GM12878 (cell line): ENCODE measurements around the gene ACCSL. TPM values are rescaled to one million over a fixed set of nuclear protein-coding genes. Genes with fewer than 3 reads are reported as not detected.

Experiments used
- CREM ChIP-seq: IDR thresholded peaks from 2 replicates; pipeline ENCODE4 v1.6.1; 2014; ENCODE audit warnings: antibody characterized with exemption, low read depth
- FOXM1 ChIP-seq: IDR thresholded peaks from 2 replicates; pipeline ENCODE4 v1.6.1; 2012; ENCODE audit warnings: low read depth, mild to moderate bottlenecking, inconsistent platforms, low read length, moderate library complexity
- RUNX3 ChIP-seq: IDR thresholded peaks from 2 replicates; pipeline ENCODE4 v1.6.1; 2012; ENCODE audit warnings: low read length, inconsistent platforms
- SMAD1 ChIP-seq: fragments of 450-650 bp; IDR thresholded peaks from 2 replicates; pipeline ENCODE4 v1.6.1; 2018; ENCODE audit warnings: mild to moderate bottlenecking, low read depth; ENCODE audit not compliant: partially characterized antibody
- SMC3 ChIP-seq: IDR thresholded peaks from 2 replicates; pipeline ENCODE4 v1.6.1; 2011; ENCODE audit warnings: low read length, improper control_type of control experiment, borderline replicate concordance
- ZSCAN29 ChIP-seq: fragments of 450-650 bp; IDR thresholded peaks from 2 replicates; pipeline ENCODE4 v1.6.1; 2017; ENCODE audit warnings: mild to moderate bottlenecking, moderate library complexity
- polyA plus RNA-seq, 11 experiments: library from polyadenylated mRNA; depleted of rRNA in 4 of 11; unstranded in 6 of 11; stranded (reverse) in 5 of 11; fragments of >200 nt; fragmentation: Nextera tagmentation in 4 of 11; fragmentation: Illumina TruSeq in 1 of 11; extraction: Ambion mirVana in 4 of 11; extraction: Trizol in 1 of 11; gene quantifications; 1 replicate in 1 of 11; 2 replicates in 10 of 11; pipeline versions ENCODE4 v1.2.1 to v1.2.3, GENCODE V29; 2011 to 2016; ENCODE audit warnings: inconsistent platforms in 2 of 11, missing spikeins in 2 of 11, low read depth in 1 of 11
- total RNA-seq, 4 experiments: library from RNA; depleted of rRNA in 3 of 4; stranded (reverse); fragments of >200 nt in 3 of 4; fragmentation: Illumina TruSeq in 1 of 4; extraction: Trizol in 1 of 4; gene quantifications; 2 replicates each; pipeline versions ENCODE4 v1.2.1 to v1.2.3, GENCODE V29; 2013 to 2021
- TF ChIP-seq, protein P1 (sequence below): fragments of 450-650 bp; IDR thresholded peaks from 2 replicates; pipeline ENCODE4 v1.6.1; 2017; ENCODE audit warnings: antibody characterized with exemption, mild to moderate bottlenecking, moderate library complexity
- TF ChIP-seq, protein P2 (sequence below): IDR thresholded peaks from 2 replicates; pipeline ENCODE4 v1.6.1; 2012; ENCODE audit warnings: low read depth, low read length, improper control_type of control experiment

ACCSL gene
- total and polyA plus RNA-seq, 10 of the 15 experiments (the other 5 are each of a cell fraction or from before 2014, with no cell fraction given), result 0.15 TPM; not detected in 9

DNA sequence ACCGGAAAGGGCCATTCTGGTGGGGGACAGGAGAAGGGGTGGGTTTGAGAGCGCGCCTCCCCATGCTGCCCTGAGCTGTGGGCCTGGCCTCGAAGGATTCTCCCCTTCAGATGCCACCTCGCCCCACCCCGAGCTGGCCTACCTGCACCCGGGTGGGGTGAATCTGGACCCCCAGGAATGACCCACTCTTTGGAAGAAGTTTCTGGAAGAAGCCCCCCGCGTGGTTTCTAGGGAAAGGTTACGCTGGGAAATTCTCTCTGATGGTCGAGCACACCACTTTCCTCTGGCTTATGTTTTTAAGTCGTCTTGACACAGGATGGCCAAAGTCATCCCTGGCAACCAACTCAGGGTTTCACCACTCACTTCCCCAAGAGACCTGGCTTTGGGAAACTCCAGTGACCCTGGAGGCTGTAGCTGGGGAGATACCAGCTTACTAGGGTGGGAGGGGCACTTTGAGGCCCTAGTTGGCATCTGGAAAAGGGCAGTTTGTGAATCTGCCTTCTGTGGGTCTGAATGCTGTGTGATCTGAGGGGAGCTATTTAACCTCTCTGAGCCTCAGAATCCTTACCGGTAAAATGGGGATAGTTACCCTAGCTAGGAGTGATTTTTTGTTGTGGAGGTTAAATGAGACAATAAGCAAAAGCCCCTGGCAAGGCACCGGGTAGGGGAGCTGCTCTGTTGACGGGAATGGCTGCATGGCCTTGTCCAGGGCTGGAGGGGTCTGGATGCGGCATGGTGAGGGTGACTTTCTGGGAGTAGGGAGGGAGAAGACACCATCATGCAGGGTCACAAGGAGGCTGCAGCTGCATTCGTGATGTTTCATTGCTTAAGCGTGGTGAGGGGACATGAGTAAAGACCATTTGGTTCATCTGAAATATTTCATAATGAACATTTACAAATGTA lies 45.3 kb upstream of the ACCSL start (continued):
- TF ChIP-seq, protein P1, sequence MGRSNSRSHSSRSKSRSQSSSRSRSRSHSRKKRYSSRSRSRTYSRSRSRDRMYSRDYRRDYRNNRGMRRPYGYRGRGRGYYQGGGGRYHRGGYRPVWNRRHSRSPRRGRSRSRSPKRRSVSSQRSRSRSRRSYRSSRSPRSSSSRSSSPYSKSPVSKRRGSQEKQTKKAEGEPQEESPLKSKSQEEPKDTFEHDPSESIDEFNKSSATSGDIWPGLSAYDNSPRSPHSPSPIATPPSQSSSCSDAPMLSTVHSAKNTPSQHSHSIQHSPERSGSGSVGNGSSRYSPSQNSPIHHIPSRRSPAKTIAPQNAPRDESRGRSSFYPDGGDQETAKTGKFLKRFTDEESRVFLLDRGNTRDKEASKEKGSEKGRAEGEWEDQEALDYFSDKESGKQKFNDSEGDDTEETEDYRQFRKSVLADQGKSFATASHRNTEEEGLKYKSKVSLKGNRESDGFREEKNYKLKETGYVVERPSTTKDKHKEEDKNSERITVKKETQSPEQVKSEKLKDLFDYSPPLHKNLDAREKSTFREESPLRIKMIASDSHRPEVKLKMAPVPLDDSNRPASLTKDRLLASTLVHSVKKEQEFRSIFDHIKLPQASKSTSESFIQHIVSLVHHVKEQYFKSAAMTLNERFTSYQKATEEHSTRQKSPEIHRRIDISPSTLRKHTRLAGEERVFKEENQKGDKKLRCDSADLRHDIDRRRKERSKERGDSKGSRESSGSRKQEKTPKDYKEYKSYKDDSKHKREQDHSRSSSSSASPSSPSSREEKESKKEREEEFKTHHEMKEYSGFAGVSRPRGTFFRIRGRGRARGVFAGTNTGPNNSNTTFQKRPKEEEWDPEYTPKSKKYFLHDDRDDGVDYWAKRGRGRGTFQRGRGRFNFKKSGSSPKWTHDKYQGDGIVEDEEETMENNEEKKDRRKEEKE, result no peak
- TF ChIP-seq SMAD1 (no peak), CREM (no peak), FOXM1 (no peak), SMC3 (no peak), RUNX3 (no peak), ZSCAN29 (no peak)
- TF ChIP-seq, protein P2, sequence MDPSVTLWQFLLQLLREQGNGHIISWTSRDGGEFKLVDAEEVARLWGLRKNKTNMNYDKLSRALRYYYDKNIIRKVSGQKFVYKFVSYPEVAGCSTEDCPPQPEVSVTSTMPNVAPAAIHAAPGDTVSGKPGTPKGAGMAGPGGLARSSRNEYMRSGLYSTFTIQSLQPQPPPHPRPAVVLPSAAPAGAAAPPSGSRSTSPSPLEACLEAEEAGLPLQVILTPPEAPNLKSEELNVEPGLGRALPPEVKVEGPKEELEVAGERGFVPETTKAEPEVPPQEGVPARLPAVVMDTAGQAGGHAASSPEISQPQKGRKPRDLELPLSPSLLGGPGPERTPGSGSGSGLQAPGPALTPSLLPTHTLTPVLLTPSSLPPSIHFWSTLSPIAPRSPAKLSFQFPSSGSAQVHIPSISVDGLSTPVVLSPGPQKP, result no peak
